Nephron (organoid): ENCODE measurements around the gene ATP4A.

ENCODE experiments used
- H3K27ac Mint-ChIP-seq, 3 experiments: 2 replicates each; pipeline ENCODE4 v1.8.0; 2020; ENCODE audit warnings: mixed read lengths in 3 of 3, mild to moderate bottlenecking in 2 of 3, moderate library complexity in 1 of 3
- H3K27me3 Mint-ChIP-seq: 2 replicates; pipeline ENCODE4 v1.8.0; 2021; ENCODE audit warnings: low read depth, mild to moderate bottlenecking, moderate library complexity, mixed read lengths
- H3K36me3 Mint-ChIP-seq: 2 replicates; pipeline ENCODE4 v1.8.0; 2020; ENCODE audit warnings: low read depth, mixed read lengths
- H3K4me1 Mint-ChIP-seq: 2 replicates; pipeline ENCODE4 v1.8.0; 2020; ENCODE audit warnings: mixed read lengths
- H3K4me3 Mint-ChIP-seq, 3 experiments: 2 replicates each; pipeline ENCODE4 v1.8.0; 2020; ENCODE audit warnings: mild to moderate bottlenecking in 3 of 3, mixed read lengths in 3 of 3, moderate library complexity in 2 of 3
- H3K9me3 Mint-ChIP-seq: 2 replicates; pipeline ENCODE4 v1.8.0; 2020; ENCODE audit warnings: mixed read lengths
- CTCF ChIP-seq, 3 experiments: fragments of 200-600 bp; sonication (generic); IDR thresholded peaks; one replicate each; pipeline ENCODE4 v1.5.0; 2021; ENCODE audit warnings: antibody characterized with exemption in 3 of 3; ENCODE audit not compliant: unreplicated experiment in 3 of 3

Gene ATP4A

GRCh38 chr19:35562776-35563175, 682 bp downstream of the ATP4A start:
- Mint-ChIP-seq H3K27ac (no peak overlapping the region), H3K36me3 (no peaks in the 10 kb centered on the region)

GRCh38 chr19:35562336-35562735, 1.1 kb downstream of the ATP4A start:
- peaks cover 62% of the 10 kb centered on the region for H3K27me3 Mint-ChIP-seq
- TF ChIP-seq CTCF (IDR thresholded peaks at IDR 0.05; ENCODE audit: unreplicated experiment in 3 of 3) = no peak
- no peaks in the 10 kb centered on the region for H3K36me3 Mint-ChIP-seq
- H3K4me1 Mint-ChIP-seq = peaks cover 1% of the 10 kb centered on the region
- H3K27ac Mint-ChIP-seq = no peak overlapping the region
- H3K4me3 Mint-ChIP-seq = no peak overlapping the region
- H3K9me3 Mint-ChIP-seq = no peaks in the 10 kb centered on the region

More at GRCh38 chr19:35562776-35563175, 682 bp downstream of the ATP4A start:
- H3K27me3 Mint-ChIP-seq = peaks cover 58% of the 10 kb centered on the region
- no peaks in the 10 kb centered on the region for H3K9me3 Mint-ChIP-seq
- no peak overlapping the region for H3K4me3 Mint-ChIP-seq
- no peak for TF ChIP-seq CTCF (IDR thresholded peaks at IDR 0.05; ENCODE audit: unreplicated experiment in 3 of 3)
- H3K4me1 Mint-ChIP-seq = no peaks in the 10 kb centered on the region

GRCh38 chr19:35561436-35561835, 2.0 kb downstream of the ATP4A start:
- Mint-ChIP-seq H3K36me3 (no peaks in the 10 kb centered on the region), H3K27me3 (peaks cover 69% of the 10 kb centered on the region), H3K27ac (no peak overlapping the region), H3K9me3 (no peaks in the 10 kb centered on the region), H3K4me3 (no peak overlapping the region), H3K4me1 (peaks cover 5% of the 10 kb centered on the region)
- no peak for TF ChIP-seq CTCF (IDR thresholded peaks at IDR 0.05; ENCODE audit: unreplicated experiment in 3 of 3)

- Mint-ChIP-seq H3K27me3 (peaks cover 76% of the 10 kb centered on the region), H3K9me3 (no peaks in the 10 kb centered on the region), H3K27ac (no peak overlapping the region), H3K36me3 (no peaks in the 10 kb centered on the region), H3K4me1 (peaks cover 5% of the 10 kb centered on the region), H3K4me3 (no peak overlapping the region)
- TF ChIP-seq CTCF (IDR thresholded peaks at IDR 0.05; ENCODE audit: unreplicated experiment in 3 of 3) = no peak
Measured at GRCh38 chr19:35560677-35561076, 2.8 kb downstream of the ATP4A start.

- peaks cover 5% of the 10 kb centered on the region for H3K4me1 Mint-ChIP-seq
- H3K4me3 Mint-ChIP-seq = no peak overlapping the region
- peaks cover 76% of the 10 kb centered on the region for H3K27me3 Mint-ChIP-seq
- no peaks in the 10 kb centered on the region for H3K36me3 Mint-ChIP-seq
- TF ChIP-seq CTCF (IDR thresholded peaks at IDR 0.05; ENCODE audit: unreplicated experiment in 3 of 3) = no peak
- H3K27ac Mint-ChIP-seq = no peak overlapping the region
- H3K9me3 Mint-ChIP-seq = no peaks in the 10 kb centered on the region
Measured at GRCh38 chr19:35560271-35560670, 3.2 kb downstream of the ATP4A start.

GRCh38 chr19:35559781-35560180, 3.7 kb downstream of the ATP4A start:
- Mint-ChIP-seq H3K4me3 (no peak overlapping the region), H3K27ac (no peak overlapping the region), H3K9me3 (no peaks in the 10 kb centered on the region), H3K27me3 (peaks cover 75% of the 10 kb centered on the region), H3K4me1 (peaks cover 5% of the 10 kb centered on the region), H3K36me3 (no peaks in the 10 kb centered on the region)
- no peak for TF ChIP-seq CTCF (IDR thresholded peaks at IDR 0.05; ENCODE audit: unreplicated experiment in 3 of 3)
